Measurements from ENCODE around the gene OR51S1. TPM values are rescaled to one million over a fixed set of nuclear protein-coding genes. Genes with fewer than 3 reads are reported as not detected.

Gene OR51S1
- total and polyA plus RNA-seq, 3 donors from 2014 or later, result 0.31 TPM; not detected in 2

GRCh38 chr11:4798427-4799183 is 50.4 kb downstream of the OR51S1 start:
- no peak overlapping the region for H3K27ac ChIP-seq
- no peaks in the 10 kb centered on the region for H3K4me1 ChIP-seq
- H3K27me3 ChIP-seq, result no peaks in the 10 kb centered on the region
- WGBS, 2 donors, result 87 to 89% methylated on average over 6 of the region's 6 CpGs
- H3K4me3 ChIP-seq, result no peak overlapping the region
- DNase-seq, result no peak
- TF ChIP-seq POLR2A (IDR thresholded peaks at IDR 0.05) (no peak), CTCF (IDR thresholded peaks at IDR 0.05) (no peak)
- no peaks in the 10 kb centered on the region for H3K9me3 ChIP-seq
- intact Hi-C loops (cut with DNase I; ENCODE audit: low total_unique reads), result no loop called here
- no peaks in the 10 kb centered on the region for H3K36me3 ChIP-seq (ENCODE audit: low read depth, missing control alignments)

Other genes with a start within 250 kb of the OR51S1 start
- gene TRIM68, start 241.0 kb downstream of the OR51S1 start, total RNA-seq, result 10 to 100 TPM; 20.5 to 20.8 TPM
- gene TRIM68, start 241.0 kb downstream of the OR51S1 start, polyA plus RNA-seq (ENCODE audit: insufficient read depth, low read depth, low replicate concordance), result 16.4 TPM
- gene OR51D1, start 211.7 kb downstream of the OR51S1 start, total RNA-seq, result under 1 TPM in 1 of 2 donors, not detected in 1; 0.63 TPM
- gene OR51D1, start 211.7 kb downstream of the OR51S1 start, polyA plus RNA-seq (ENCODE audit: insufficient read depth, low read depth, low replicate concordance), result not detected
- gene OR51E1, start 205.2 kb downstream of the OR51S1 start, total RNA-seq, result under 1 TPM; 0.31 to 0.55 TPM
- gene OR51E1, start 205.2 kb downstream of the OR51S1 start, polyA plus RNA-seq (ENCODE audit: insufficient read depth, low read depth, low replicate concordance), result 0.59 TPM
- gene OR51E2, start 151.4 kb downstream of the OR51S1 start, total RNA-seq, result under 1 TPM in 1 of 2 donors, not detected in 1; 0.47 TPM
- 0.17 TPM for gene OR51E2, start 151.4 kb downstream of the OR51S1 start, polyA plus RNA-seq (ENCODE audit: insufficient read depth, low read depth, low replicate concordance)
- gene MMP26, start 144.4 kb downstream of the OR51S1 start, total RNA-seq, result under 1 TPM in 1 of 2 donors, not detected in 1; 0.55 TPM
- gene MMP26, start 144.4 kb downstream of the OR51S1 start, polyA plus RNA-seq (ENCODE audit: insufficient read depth, low read depth, low replicate concordance), result 1.1 TPM
- gene OR51F1, start 79.3 kb downstream of the OR51S1 start, total RNA-seq, result not detected
- not detected for gene OR51F1, start 79.3 kb downstream of the OR51S1 start, polyA plus RNA-seq (ENCODE audit: insufficient read depth, low read depth, low replicate concordance)
- gene OR52R1, start 44.8 kb downstream of the OR51S1 start, total RNA-seq, result not detected
- not detected for gene OR52R1, start 44.8 kb downstream of the OR51S1 start, polyA plus RNA-seq (ENCODE audit: insufficient read depth, low read depth, low replicate concordance)
- gene OR51F2, start 27.9 kb downstream of the OR51S1 start, total RNA-seq, result not detected
- gene OR51F2, start 27.9 kb downstream of the OR51S1 start, polyA plus RNA-seq (ENCODE audit: insufficient read depth, low read depth, low replicate concordance), result not detected
- gene OR51T1, start 32.7 kb upstream of the OR51S1 start, total RNA-seq, result not detected
- gene OR51T1, start 32.7 kb upstream of the OR51S1 start, polyA plus RNA-seq (ENCODE audit: insufficient read depth, low read depth, low replicate concordance), result not detected
- gene OR51A7, start 54.6 kb upstream of the OR51S1 start, total RNA-seq, result under 1 TPM; 0.24 to 0.62 TPM
- not detected for gene OR51A7, start 54.6 kb upstream of the OR51S1 start, polyA plus RNA-seq (ENCODE audit: insufficient read depth, low read depth, low replicate concordance)
- gene OR51G2, start 70.1 kb upstream of the OR51S1 start, total RNA-seq, result not detected
- gene OR51G2, start 70.1 kb upstream of the OR51S1 start, polyA plus RNA-seq (ENCODE audit: insufficient read depth, low read depth, low replicate concordance), result not detected
- gene OR51G1, start 75.1 kb upstream of the OR51S1 start, total RNA-seq, result not detected
- gene OR51G1, start 75.1 kb upstream of the OR51S1 start, polyA plus RNA-seq (ENCODE audit: insufficient read depth, low read depth, low replicate concordance), result not detected
- gene OR51A4, start 98.4 kb upstream of the OR51S1 start, total RNA-seq, result not detected
- not detected for gene OR51A4, start 98.4 kb upstream of the OR51S1 start, polyA plus RNA-seq (ENCODE audit: insufficient read depth, low read depth, low replicate concordance)
- not detected for gene OR51A2, start 106.5 kb upstream of the OR51S1 start, total RNA-seq
- gene OR51A2, start 106.5 kb upstream of the OR51S1 start, polyA plus RNA-seq (ENCODE audit: insufficient read depth, low read depth, low replicate concordance), result not detected
- gene OR51L1, start 145.6 kb upstream of the OR51S1 start, total RNA-seq, result not detected
- not detected for gene OR51L1, start 145.6 kb upstream of the OR51S1 start, polyA plus RNA-seq (ENCODE audit: insufficient read depth, low read depth, low replicate concordance)
- gene OR52J3, start 197.3 kb upstream of the OR51S1 start, total RNA-seq, result not detected
- gene OR52J3, start 197.3 kb upstream of the OR51S1 start, polyA plus RNA-seq (ENCODE audit: insufficient read depth, low read depth, low replicate concordance), result not detected
- under 1 TPM in 1 of 2 donors, not detected in 1; 0.37 TPM for gene OR52E2, start 210.4 kb upstream of the OR51S1 start, total RNA-seq
- not detected for gene OR52E2, start 210.4 kb upstream of the OR51S1 start, polyA plus RNA-seq (ENCODE audit: insufficient read depth, low read depth, low replicate concordance)
- not detected for gene OR52E1, start 220.4 kb upstream of the OR51S1 start, total RNA-seq
- not detected for gene OR52E1, start 220.4 kb upstream of the OR51S1 start, polyA plus RNA-seq (ENCODE audit: insufficient read depth, low read depth, low replicate concordance)

Measured in testis (tissue), 3 donors.